GM10248 (cell line): ENCODE measurements around the gene RARRES1.

Experiments
- CTCF ChIA-PET: fragments of 300-600 bp; sonication (Branson Sonifier 250); formaldehyde crosslinking; extraction: SDS; loops from one replicate; lab custom pipeline; 2021; ENCODE audit warnings: antibody characterized with exemption; lab: Yijun Ruan, JAX
- POLR2A ChIA-PET: fragments of 350-650 bp; sonication (Branson Sonifier 250); formaldehyde crosslinking; extraction: SDS; loops from one replicate; lab custom pipeline; 2020; ENCODE audit warnings: antibody characterized with exemption; lab: Yijun Ruan, JAX
- DNase-seq: peaks from one replicate; pipeline ENCODE4 v3.0.0; 2012; ENCODE audit errors: extremely low spot score
- TF ChIP-seq, protein P1 (sequence below): IDR thresholded peaks from 2 replicates; pipeline ENCODE4 v1.5.1; 2012; ENCODE audit warnings: mild to moderate bottlenecking, low read depth; ENCODE audit errors: extremely low read depth, missing control alignments, control extremely low read depth

Gene RARRES1

GRCh38 chr3:158722108-158722507 lies 10.1 kb downstream of the RARRES1 start:
- CTCF ChIA-PET: interaction anchor here (1.0 to 1.7 kb wide), 2 partner anchors 17 to 50 kb away, joined by 3 to 4 read pairs; partner anchors contain the start of gene LXN
- POLR2A ChIA-PET: no interaction called here
- DNase-seq: no peak
- TF ChIP-seq, protein P1, sequence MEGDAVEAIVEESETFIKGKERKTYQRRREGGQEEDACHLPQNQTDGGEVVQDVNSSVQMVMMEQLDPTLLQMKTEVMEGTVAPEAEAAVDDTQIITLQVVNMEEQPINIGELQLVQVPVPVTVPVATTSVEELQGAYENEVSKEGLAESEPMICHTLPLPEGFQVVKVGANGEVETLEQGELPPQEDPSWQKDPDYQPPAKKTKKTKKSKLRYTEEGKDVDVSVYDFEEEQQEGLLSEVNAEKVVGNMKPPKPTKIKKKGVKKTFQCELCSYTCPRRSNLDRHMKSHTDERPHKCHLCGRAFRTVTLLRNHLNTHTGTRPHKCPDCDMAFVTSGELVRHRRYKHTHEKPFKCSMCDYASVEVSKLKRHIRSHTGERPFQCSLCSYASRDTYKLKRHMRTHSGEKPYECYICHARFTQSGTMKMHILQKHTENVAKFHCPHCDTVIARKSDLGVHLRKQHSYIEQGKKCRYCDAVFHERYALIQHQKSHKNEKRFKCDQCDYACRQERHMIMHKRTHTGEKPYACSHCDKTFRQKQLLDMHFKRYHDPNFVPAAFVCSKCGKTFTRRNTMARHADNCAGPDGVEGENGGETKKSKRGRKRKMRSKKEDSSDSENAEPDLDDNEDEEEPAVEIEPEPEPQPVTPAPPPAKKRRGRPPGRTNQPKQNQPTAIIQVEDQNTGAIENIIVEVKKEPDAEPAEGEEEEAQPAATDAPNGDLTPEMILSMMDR: no peak

DNA sequence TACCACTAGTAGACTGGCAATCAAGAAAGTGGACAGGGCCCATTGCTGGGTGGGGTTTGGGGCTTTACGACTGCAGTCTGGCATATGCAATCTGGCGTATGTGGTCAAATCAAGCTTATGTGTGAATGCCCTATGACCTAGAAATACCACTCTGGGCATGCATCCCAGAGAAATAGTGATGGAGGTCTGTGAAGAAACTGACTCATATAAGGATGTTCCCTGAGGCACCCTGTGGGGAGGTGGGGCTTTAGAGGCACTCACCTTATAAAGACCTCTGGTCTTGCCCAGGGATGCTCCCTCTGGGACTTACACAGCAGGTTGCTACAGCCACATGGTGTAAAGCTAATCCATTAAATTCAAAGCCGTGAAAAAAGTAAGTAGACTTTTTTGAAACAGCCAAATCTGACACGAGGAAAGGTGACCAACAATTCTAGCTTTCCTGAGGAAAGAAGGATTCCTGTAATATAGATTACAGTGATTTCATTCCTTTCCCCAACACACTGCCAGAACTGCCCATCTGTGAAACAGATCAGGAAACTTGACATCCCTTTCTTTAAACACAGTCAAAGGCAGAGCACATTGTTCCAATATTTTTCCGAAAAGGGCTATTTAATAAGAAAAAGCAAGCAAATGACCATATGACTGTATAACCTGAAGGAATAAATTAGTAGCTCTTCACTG lies 13.6 kb downstream of the RARRES1 start:
- CTCF ChIA-PET: interaction anchor here (0.9 to 5.6 kb wide), 3 partner anchors 8 to 71 kb away, joined by 3 to 46 read pairs (median 9); no protein-coding TSS in a partner anchor
- TF ChIP-seq, protein P1: no peak
- POLR2A ChIA-PET: no interaction called here
- no peak for DNase-seq

- ChIA-PET CTCF (interaction anchor here (2.6 to 5.6 kb wide), 2 partner anchors 10 to 72 kb away, joined by 9 to 46 read pairs; no protein-coding TSS in a partner anchor), POLR2A (no interaction called here)
- no peak for DNase-seq
- TF ChIP-seq, protein P1: no peak
Observed at GRCh38 chr3:158717576-158717975, 14.7 kb downstream of the RARRES1 start.

GRCh38 chr3:158713094-158713499 lies 19.2 kb downstream of the RARRES1 start:
- POLR2A ChIA-PET: no interaction called here
- CTCF ChIA-PET: interaction anchor here (0.7 to 2.0 kb wide), 4 partner anchors 9 to 14 kb away, joined by 4 to 22 read pairs (median 6); no protein-coding TSS in a partner anchor
- TF ChIP-seq, protein P1: no peak
- DNase-seq: no peak

GRCh38 chr3:158712443-158712842 lies 19.8 kb downstream of the RARRES1 start:
- TF ChIP-seq, protein P1: no peak
- no peak for DNase-seq
- ChIA-PET CTCF (interaction anchor here (1.5 to 2.0 kb wide), 3 partner anchors 8 to 14 kb away, joined by 4 to 22 read pairs (median 7); no protein-coding TSS in a partner anchor), POLR2A (no interaction called here)

DNA sequence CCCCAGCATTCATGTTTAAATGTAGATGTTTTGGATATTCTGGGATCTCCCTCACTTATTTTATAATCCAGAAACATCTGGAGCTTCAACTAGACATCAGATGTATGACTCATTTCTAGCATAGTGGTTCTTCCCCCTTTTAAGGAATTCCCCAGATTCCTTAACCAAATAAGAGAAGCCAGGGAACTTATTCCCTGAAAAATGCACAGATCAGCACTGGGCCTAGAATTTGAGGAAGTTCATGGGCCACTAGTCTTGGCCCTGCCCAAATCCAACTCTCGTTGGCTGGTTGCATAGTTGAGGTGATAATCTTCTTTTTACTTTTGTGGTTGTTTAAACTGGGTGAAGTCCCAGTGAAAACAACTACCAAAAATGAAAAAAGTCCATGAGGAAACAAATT lies 20.4 kb downstream of the RARRES1 start:
- TF ChIP-seq, protein P1: no peak
- no peak for DNase-seq
- ChIA-PET POLR2A (no interaction called here), CTCF (interaction anchor here (2.0 kb wide), 1 partner anchor 8 kb away, joined by 7 read pairs; no protein-coding TSS in a partner anchor)
